Chondrocyte (in vitro differentiated cells): ENCODE measurements around the gene COX10. TPM values are rescaled to one million over a fixed set of nuclear protein-coding genes. Genes with fewer than 3 reads are reported as not detected.
A peak's percentile ranks its signal among the peaks of the same experiment; 100 is the strongest.
"Not testable (repeated sequence)": the region's sequence is repeated elsewhere in the genome, so short reads cannot be mapped to it uniquely, and the experiment has no call there.

Experiments used
- DNase-seq: peaks from one replicate; pipeline ENCODE4 v3.0.0; 2021; ENCODE audit warnings: mixed read lengths, low spot score
- H3K27ac Mint-ChIP-seq: one replicate; pipeline ENCODE4 v1.8.0; 2021; ENCODE audit warnings: mild to moderate bottlenecking, moderate library complexity, mixed read lengths; ENCODE audit not compliant: unreplicated experiment
- H3K27me3 Mint-ChIP-seq: 2 replicates; pipeline ENCODE4 v1.8.0; 2021; ENCODE audit warnings: low read depth, mixed read lengths
- H3K36me3 Mint-ChIP-seq: 2 replicates; pipeline ENCODE4 v1.8.0; 2021; ENCODE audit warnings: low read depth, mixed read lengths
- H3K4me1 Mint-ChIP-seq: 2 replicates; pipeline ENCODE4 v1.8.0; 2021; ENCODE audit warnings: low read depth, mild to moderate bottlenecking, mixed read lengths
- H3K4me3 Mint-ChIP-seq: one replicate; pipeline ENCODE4 v1.8.0; 2021; ENCODE audit warnings: mild to moderate bottlenecking, moderate library complexity, mixed read lengths; ENCODE audit not compliant: unreplicated experiment
- H3K9me3 Mint-ChIP-seq: 2 replicates; pipeline ENCODE4 v1.8.0; 2021; ENCODE audit warnings: low read depth, mixed read lengths
- CTCF ChIP-seq: fragments of 200-600 bp; sonication (generic); IDR thresholded peaks from 2 replicates; pipeline ENCODE4 v1.5.0; 2021; ENCODE audit warnings: antibody characterized with exemption, mild to moderate bottlenecking, moderate library complexity
- total RNA-seq: library from RNA; stranded (reverse); gene quantifications from 3 replicates; pipeline ENCODE4 v1.2.1, GENCODE V29; 2021

The COX10 gene
- total RNA-seq, 1 donor from 2014 or later = 12.6 TPM

GRCh38 chr17:14186443-14186842 is 117.1 kb downstream of the COX10 start:
- not testable (repeated sequence) for DNase-seq, H3K27ac Mint-ChIP-seq, H3K4me1 Mint-ChIP-seq, H3K36me3 Mint-ChIP-seq, H3K9me3 Mint-ChIP-seq, H3K4me3 Mint-ChIP-seq, H3K27me3 Mint-ChIP-seq

- DNase-seq, H3K27ac Mint-ChIP-seq, H3K36me3 Mint-ChIP-seq, H3K4me3 Mint-ChIP-seq, H3K4me1 Mint-ChIP-seq, H3K9me3 Mint-ChIP-seq, H3K27me3 Mint-ChIP-seq: not testable (repeated sequence)
Measured at GRCh38 chr17:14190774-14191173, 121.5 kb downstream of the COX10 start.

- not testable (repeated sequence) for H3K36me3 Mint-ChIP-seq, H3K4me3 Mint-ChIP-seq, DNase-seq, H3K27me3 Mint-ChIP-seq, H3K27ac Mint-ChIP-seq, H3K9me3 Mint-ChIP-seq, H3K4me1 Mint-ChIP-seq
Measured at GRCh38 chr17:14191469-14191868, 122.2 kb downstream of the COX10 start.

GRCh38 chr17:14192039-14192438 is 122.7 kb downstream of the COX10 start:
- not testable (repeated sequence) for H3K27me3 Mint-ChIP-seq, H3K4me1 Mint-ChIP-seq, H3K36me3 Mint-ChIP-seq, H3K9me3 Mint-ChIP-seq, H3K4me3 Mint-ChIP-seq, H3K27ac Mint-ChIP-seq, DNase-seq

GRCh38 chr17:14192636-14193344 is 123.5 kb downstream of the COX10 start:
- not testable (repeated sequence) for H3K4me3 Mint-ChIP-seq, H3K9me3 Mint-ChIP-seq, H3K4me1 Mint-ChIP-seq, H3K27me3 Mint-ChIP-seq, DNase-seq, H3K27ac Mint-ChIP-seq, H3K36me3 Mint-ChIP-seq

GRCh38 chr17:14196377-14196997 is 127.2 kb downstream of the COX10 start:
- Mint-ChIP-seq H3K9me3 (no peaks in the 10 kb centered on the region), H3K27me3 (no peaks in the 10 kb centered on the region), H3K27ac (no peak overlapping the region), H3K36me3 (peaks cover 10% of the 10 kb centered on the region), H3K4me1 (no peaks in the 10 kb centered on the region), H3K4me3 (no peak overlapping the region)
- no peak for DNase-seq
- TF ChIP-seq CTCF = peak; percentile 23

GRCh38 chr17:14197057-14197456 is 127.8 kb downstream of the COX10 start:
- Mint-ChIP-seq H3K4me3 (no peak overlapping the region), H3K27ac (no peak overlapping the region)

More at GRCh38 chr17:14197057-14197456, 127.8 kb downstream of the COX10 start:
- H3K4me1 Mint-ChIP-seq = peaks cover 2% of the 10 kb centered on the region
- H3K9me3 Mint-ChIP-seq = no peaks in the 10 kb centered on the region
- no peak for DNase-seq
- H3K36me3 Mint-ChIP-seq = peaks cover 8% of the 10 kb centered on the region
- H3K27me3 Mint-ChIP-seq = no peaks in the 10 kb centered on the region
- TF ChIP-seq CTCF = no peak
